ENCODE data around the gene SLC44A3. TPM values are rescaled to one million over a fixed set of nuclear protein-coding genes. Genes with fewer than 3 reads are reported as not detected.

SLC44A3 gene
- total and polyA plus RNA-seq, 2 of the 4 experiments (the other 2 are of a cell fraction) = 0.31 to 0.54 TPM

GRCh38 chr1:94819238-94819944 is 766 bp upstream of the SLC44A3 start:
- Histone ChIP-seq H3K9me1 (ENCODE audit: insufficient read depth, low read length) (peaks cover 6% of the 10 kb centered on the region; the same call in 1 of the 2 replicates), H3K79me1 (ENCODE audit: low read depth in 1 of 2, low read length in 2 of 2) (no peaks in the 10 kb centered on the region), H3K4me3 (ENCODE audit: insufficient read depth, low read depth, low read length) (peak overlapping the region; percentile 70), H3K27ac (ENCODE audit: insufficient read depth, low read length) (no peak overlapping the region), H2AK9ac (replicated peaks; ENCODE audit: low read depth, low read length, poor library complexity) (peak overlapping the region; percentile 57), H2BK120ac (ENCODE audit: low read depth, low read length) (peak overlapping the region; percentile 41), H3K4me1 (ENCODE audit: control insufficient read depth, insufficient read depth, low read length) (0 out of 2 replicates have a peak, but pooled peaks cover 2% of the 10 kb centered on the region), H4K5ac (ENCODE audit: low read depth, low read length) (peak overlapping the region; percentile 60; the same call in 1 of the 2 replicates), H3K9ac (ENCODE audit: low read depth, low read length) (peak overlapping the region; percentile 57; the same call in 1 of the 2 replicates), H3K56ac (ENCODE audit: extremely low read depth, insufficient read depth, low read length) (no peak overlapping the region), H3K36me3 (ENCODE audit: control insufficient read depth, insufficient read depth, low read length) (no peaks in the 10 kb centered on the region), H3K18ac (ENCODE audit: low read depth, low read length) (peak overlapping the region; percentile 10; the same call in 1 of the 2 replicates), H3K9me3 (ENCODE audit: control insufficient read depth, insufficient read depth, low read length) (no peaks in the 10 kb centered on the region), H3K14ac (replicated peaks; ENCODE audit: low read depth, low read length) (peak overlapping the region; percentile 38), H2BK20ac (ENCODE audit: low read depth, low read length) (peak overlapping the region; percentile 3; the same call in 1 of the 2 replicates), H3K23ac (ENCODE audit: low read depth, low read length) (peak overlapping the region; percentile 89), H3K4ac (ENCODE audit: low read depth, low read length) (peak overlapping the region; percentile 61), H3K27me3 (ENCODE audit: control insufficient read depth, insufficient read depth, low read length) (peaks cover 19% of the 10 kb centered on the region), H2BK15ac (ENCODE audit: low read depth, low read length) (peak overlapping the region; percentile 62; the same call in 2 of the 3 replicates), H2AFZ (replicated peaks; ENCODE audit: low read length, poor library complexity) (peak overlapping the region; percentile 98), H3K4me2 (ENCODE audit: low read depth, low read length) (peak overlapping the region; percentile 78), H4K8ac (ENCODE audit: low read depth in 2 of 2, low read length in 2 of 2) (peak overlapping the region; percentile 15 to 79; a peak in 3 of 4 replicates), H4K20me1 (ENCODE audit: insufficient read depth, low read length) (no peaks in the 10 kb centered on the region), H4K91ac (ENCODE audit: insufficient read depth, low read depth, low read length) (peak overlapping the region; percentile 43; the same call in 1 of the 2 replicates), H2BK5ac (ENCODE audit: low read depth, low read length, poor library complexity, severe bottlenecking) (no peak overlapping the region), H2AK5ac (ENCODE audit: low read depth, low read length) (no peak overlapping the region)
- in situ Hi-C loops (cut with MboI; ENCODE audit: low sequenced_read_pairs) = loop anchor here (25.0 kb wide), 1 partner anchor 757 kb away; no protein-coding TSS in a partner anchor
- DNase-seq = no peak
- TF ChIP-seq RFX5 (IDR thresholded peaks at IDR 0.05; ENCODE audit: low read depth, low read length) (no peak), POLR2A (IDR thresholded peaks at IDR 0.05; ENCODE audit: low read depth, low read length) (no peak), MAZ (IDR thresholded peaks at IDR 0.05; ENCODE audit: borderline replicate concordance, low read depth, low read length) (no peak), CEBPB (IDR thresholded peaks at IDR 0.05; ENCODE audit: low read depth, low read length) (no peak), RAD21 (IDR thresholded peaks at IDR 0.05; ENCODE audit: low read length) (no peak), MAFK (IDR thresholded peaks at IDR 0.05; ENCODE audit: low read depth, low read length) (no peak), ELK1 (IDR thresholded peaks at IDR 0.05; ENCODE audit: borderline replicate concordance, low read depth, low read length) (no peak), CHD1 (IDR thresholded peaks at IDR 0.05; ENCODE audit: low read depth, low read length) (no peak), RCOR1 (IDR thresholded peaks at IDR 0.05; ENCODE audit: insufficient replicate concordance, low read length) (no peak), SMC3 (IDR thresholded peaks at IDR 0.05; ENCODE audit: low read depth, low read length) (no peak), MXI1 (IDR thresholded peaks at IDR 0.05; ENCODE audit: borderline replicate concordance, low read depth, low read length) (no peak), USF2 (IDR thresholded peaks at IDR 0.05; ENCODE audit: low read depth, low read length) (no peak)
- ChIA-PET CTCF (no interaction called here), POLR2A (ENCODE audit: unreplicated experiment) (no interaction called here)
- BruUV-seq (replicated peaks) = no TSS peak
- ATAC-seq (ENCODE audit: low read depth) = no peak
- intact Hi-C loops (cut with micrococcal nuclease) = no loop called here
- no CpG with 5 or more reads among the region's 14 CpGs for WGBS, 2 experiments (ENCODE audit: extremely low coverage in 2 of 2, insufficient read length in 1 of 2)
- dilution Hi-C loops (cut with HindIII; ENCODE audit: low sequenced_read_pairs, unreplicated experiment) = no loop called here

Measured in IMR-90 (cell line).